HCEC 1CT (cell line): ENCODE results near the gene OPCML.
A peak's percentile ranks its signal among the peaks of the same experiment; 100 is the strongest.

Experiments used
- DNase-seq: peaks from one replicate; pipeline ENCODE4 v3.0.0-alpha.2; 2017

OPCML gene

DNA sequence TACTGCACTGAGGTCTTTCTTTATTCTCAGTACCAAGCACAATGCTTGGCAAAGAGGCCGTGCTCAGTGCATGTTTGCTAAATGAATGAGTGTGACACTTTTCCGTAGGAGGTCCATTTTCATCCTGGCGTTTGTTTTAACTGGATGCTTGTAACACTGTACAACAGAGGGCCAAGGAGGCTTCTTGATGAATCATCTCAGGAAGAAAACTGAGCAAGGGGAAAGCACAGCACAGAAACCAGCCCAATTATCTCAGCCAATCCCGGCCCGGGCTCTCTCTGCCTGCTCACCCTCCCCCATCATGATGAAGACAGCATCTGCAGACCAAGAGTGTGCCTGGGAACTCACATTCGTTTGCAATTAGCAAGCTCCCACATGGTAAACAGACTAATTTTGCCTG, 570.3 kb downstream of the OPCML start:
- DNase-seq, result no peak

- no peak for DNase-seq
These were observed 570.8 kb downstream of the OPCML start for GRCh38 chr11:132961453-132961852.

DNA sequence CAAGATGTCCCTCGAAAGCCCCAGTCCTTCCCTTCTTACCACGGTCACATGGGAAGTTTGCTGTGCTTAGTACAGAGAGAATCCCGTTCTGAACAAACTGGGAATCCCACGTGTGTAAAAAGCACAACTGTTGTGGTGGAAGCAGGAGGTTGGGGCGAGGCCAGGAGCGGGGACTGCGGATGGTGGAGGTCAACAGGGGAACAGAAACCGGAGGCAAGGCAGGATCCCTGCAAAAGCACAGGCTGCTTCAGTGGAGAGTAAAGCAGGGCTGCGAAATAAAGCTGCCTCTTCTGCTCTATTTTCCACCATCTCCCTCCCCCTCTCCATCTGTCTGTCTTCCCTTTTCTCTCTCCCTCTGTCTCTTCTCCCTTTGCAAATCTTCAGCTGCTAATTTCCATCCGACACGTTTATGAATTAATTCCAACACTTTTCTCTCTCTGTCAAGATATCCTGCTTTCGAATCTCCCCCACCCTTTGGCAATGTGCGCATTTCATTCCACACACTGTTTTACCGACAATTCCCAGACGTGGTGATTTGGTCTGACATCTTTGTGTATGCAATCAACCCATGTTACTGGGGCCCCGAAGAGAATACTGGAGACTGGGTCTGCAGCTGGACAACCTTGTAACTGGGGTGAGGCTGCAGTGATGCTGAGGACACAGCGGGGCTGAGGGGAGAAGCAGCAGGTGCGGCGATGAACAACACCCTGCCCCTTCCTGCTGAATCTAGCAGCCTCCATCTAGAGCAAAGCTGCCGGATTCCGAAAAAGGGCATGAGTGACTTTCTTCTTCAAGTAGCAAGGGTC, 571.8 kb downstream of the OPCML start:
- DNase-seq, result no peak

DNA sequence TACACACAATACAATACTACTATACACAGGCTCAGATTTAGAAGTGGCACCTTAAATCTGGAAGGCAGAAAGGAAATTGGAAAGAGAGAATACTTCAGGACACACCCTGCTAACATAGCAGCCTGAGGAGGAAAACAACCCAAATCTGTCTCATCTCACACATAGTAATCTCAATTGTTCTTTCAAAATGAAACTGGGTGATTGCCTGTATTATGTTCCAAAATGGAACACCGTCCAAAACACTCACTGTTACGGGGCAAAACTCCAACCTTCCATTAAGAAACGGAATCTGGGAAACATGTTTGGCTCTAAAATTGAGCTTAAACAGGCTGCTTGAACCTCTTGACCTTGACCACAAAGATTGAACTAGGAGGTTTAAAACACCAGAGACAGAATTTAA, 572.6 kb downstream of the OPCML start:
- DNase-seq, result no peak

DNA sequence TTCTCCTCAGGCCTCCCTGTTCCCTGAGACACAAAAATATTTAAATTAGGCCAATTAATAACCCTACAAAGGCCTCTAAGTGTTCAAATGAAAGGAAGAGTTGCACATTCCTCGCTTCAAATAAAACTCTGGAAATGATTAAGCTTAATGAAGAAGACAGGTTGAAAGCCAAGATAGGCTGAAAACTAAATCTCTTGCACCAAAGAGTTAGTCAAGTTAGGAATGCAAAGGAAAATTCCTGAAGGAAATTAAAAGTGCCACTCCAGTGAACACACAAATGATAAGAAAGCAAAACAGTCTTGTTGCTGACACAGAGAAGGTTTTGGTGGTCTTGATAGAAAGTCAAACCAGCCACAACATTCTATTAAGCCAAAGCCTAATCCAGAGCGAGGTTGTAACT, 574.4 kb downstream of the OPCML start:
- no peak for DNase-seq

- DNase-seq, result no peak
These were observed 584.0 kb downstream of the OPCML start for GRCh38 chr11:132948252-132948651.

- DNase-seq, result no peak
These were observed 587.7 kb downstream of the OPCML start for GRCh38 chr11:132944569-132944944.

GRCh38 chr11:132943706-132944568, 588.4 kb downstream of the OPCML start:
- DNase-seq, result no peak

DNA sequence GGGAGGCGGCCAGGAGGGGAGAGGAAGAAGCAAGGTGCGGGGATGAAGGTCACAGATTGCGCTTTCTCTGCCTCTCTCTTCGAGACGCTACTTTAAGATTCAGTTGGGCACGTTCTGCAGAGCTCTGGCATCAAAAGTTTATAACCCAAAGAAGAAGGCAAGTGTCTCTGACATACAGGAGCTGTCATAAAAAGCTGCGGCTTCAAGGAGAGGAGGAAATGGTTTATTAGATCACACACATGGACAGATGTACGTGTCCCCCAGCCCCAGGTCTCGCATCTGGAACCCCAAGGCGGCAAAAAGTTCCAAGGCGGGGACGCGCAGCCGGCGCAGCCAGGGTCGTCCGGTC, 589.0 kb downstream of the OPCML start:
- no peak for DNase-seq

GRCh38 chr11:132942611-132943356, 589.5 kb downstream of the OPCML start:
- DNase-seq, result no peak

DNA sequence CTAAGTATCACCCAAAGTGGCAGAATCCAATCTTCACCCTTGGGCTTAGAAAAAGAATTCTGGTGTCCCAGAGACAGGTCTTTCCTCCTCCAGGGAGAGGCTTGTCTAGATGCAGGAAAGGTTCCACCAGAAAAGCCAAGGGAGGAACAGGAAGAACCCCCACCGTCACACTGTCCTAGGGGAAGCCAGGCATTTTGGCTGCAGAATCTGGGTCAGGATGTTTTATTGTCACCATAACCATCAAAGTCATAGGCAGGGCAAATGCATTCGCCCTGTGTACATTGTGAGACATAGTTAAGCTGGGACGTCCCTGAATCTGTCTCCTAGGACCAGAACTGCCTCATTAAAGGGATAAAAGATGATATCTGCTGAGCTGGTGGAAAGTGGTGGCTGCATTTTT, 590.5 kb downstream of the OPCML start:
- DNase-seq, result no peak

DNA sequence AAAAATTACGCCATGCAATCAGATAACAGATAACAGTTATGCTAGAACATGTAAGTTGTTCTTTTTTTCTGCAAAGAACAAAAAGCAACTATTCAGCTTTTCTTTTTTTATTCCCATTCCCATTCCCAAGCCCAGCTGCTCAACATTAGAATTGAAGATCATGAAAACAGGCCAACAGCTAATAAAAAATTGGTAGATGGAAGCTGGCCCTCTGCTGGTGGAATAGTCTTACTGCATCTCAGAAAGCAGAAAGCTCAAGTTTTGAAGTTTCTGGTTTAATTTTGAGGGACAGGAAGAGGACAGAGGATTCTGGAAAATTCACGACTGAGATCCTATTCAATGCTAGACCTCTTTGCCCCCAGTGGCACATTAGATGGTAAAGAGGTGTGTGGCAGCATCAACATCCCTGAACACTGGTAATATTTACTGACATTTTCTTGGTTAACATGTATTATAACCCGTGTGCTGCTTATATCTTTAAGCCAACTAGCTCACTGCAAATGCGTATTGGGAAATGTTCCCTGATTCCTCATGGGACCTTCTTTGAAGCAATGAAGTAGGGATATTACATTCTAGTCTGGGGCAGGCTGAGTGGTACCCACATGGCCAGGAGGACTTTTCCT, 591.2 kb downstream of the OPCML start:
- DNase-seq, result peak; percentile 20

DNA sequence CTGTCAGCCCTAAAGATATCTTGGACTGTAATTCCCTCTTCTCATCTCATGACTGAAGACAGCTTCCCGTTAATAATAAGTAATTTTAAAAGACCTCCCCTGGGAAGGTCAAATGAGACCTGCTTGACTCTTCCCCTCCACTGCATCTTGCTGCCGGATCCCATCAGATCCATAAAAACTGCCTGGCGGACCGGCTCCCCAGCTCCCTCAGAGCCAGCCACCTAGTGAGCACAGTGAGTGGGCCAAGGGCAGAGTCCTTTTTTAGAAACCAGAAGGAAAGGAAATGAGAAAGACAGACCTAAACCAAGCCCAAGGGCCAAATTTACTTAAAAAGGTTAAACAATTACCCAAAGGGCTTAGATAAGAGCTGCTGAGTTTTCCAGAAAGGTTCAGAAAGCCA, 595.3 kb downstream of the OPCML start:
- no peak for DNase-seq

DNA sequence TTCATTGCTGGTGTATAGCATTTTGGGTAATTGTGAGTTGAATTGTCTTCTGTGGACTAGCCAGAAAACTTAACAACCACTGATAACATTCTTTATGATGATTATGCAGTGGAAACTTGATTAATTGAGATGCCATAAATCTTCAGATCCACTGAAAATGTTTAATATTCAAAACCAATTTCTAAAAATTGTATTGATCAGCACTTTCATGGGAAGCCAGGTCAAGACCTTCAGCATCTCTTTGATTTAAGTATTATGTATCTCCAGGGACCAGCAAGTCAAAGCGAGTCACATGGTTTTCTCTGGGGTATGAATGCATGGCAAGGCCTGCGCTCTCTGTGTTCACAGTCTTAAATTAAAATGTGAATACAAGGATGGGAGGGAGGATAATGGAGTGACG, 596.9 kb downstream of the OPCML start:
- DNase-seq, result no peak

DNA sequence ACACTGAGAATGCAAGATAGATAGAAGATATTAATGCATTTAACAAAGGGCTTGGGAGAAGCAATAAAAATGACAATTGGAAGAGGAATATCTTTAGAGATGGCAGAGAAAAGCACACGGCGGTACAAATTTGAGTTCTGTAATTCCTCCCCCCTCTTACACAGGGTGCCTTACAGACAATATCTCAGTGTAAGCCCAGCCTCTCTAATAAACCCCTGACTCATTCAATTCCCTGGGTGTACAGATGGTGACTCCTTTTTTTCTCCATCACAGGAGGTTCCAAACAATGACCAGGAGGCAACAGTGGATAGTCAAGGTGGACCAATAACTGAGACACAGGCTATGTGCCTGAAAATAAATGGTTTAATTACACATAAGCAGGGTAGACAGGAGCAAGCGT, 598.6 kb downstream of the OPCML start:
- no peak for DNase-seq

GRCh38 chr11:132925825-132926469, 606.4 kb downstream of the OPCML start:
- DNase-seq, result no peak

- DNase-seq, result no peak
These were observed 610.7 kb downstream of the OPCML start for GRCh38 chr11:132921597-132921996.

DNA sequence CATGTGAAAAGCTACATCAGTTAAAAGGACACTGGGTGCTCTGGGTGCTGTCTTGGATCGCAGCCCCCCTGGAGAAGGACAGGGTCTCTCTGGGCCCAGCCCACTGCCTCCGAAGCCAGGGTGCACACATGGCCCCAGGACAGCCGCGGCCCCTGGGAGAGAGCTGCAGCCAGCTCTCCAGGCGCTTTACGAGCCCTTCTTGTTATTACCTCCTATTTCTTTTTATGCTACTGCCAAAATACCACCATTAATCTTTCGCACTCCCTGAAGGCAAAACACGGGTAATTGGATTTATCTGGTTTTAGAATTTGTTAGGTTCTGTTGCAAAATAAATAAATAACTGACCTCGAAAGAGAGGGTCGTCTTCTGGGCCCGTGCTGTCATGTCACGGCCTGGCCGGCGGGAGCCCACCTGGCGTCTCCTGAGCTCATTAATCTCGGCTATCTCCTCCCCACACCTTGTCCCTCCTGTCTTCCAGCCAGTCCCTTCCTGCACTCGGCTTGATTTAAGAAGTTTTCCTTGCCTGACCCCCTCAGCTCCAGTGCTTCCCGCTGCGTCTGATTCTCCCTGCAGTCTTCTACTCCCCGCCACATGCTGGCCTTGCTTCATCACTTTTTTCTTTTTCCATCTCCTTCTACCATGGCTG, 611.7 kb downstream of the OPCML start:
- no peak for DNase-seq

DNA sequence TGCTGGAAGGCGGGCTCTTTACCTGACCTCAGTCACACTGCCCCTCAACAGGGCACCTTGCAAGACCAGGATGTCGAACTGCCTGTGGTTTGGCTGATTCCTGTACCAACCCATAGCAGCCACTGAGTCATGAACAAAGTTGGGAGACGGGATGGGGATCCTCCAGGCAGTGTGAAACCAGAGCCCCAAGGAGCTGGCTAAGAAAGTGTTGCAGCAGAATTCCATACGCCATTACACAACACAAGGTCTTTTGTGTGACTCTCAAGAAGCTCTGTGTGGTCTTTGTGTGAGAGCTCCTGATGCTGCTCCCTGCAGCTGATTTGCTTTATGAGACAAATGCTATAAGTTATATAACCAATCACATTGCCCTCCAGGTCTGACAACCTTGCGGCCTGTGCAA, 617.7 kb downstream of the OPCML start:
- DNase-seq, result no peak

GRCh38 chr11:132913886-132914285, 618.4 kb downstream of the OPCML start:
- no peak for DNase-seq

DNA sequence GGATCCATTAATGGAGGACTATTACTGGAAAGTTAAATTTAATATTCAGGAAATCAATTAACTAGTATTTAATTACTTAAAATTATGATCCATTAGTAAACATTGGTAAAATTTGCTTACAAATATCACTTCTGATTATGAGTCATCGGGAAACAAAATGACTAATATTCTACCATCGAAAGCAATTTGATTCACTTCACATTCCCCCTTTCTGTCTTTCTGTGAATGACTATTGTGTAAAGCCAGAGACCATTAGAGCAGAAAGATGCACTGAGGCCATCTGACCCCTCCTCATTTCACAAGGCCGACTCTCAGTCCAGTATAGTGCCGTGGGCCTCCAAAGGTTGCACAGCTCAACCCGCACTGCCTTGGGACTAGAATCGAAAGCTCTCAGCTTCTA, 619.0 kb downstream of the OPCML start:
- no peak for DNase-seq

DNA sequence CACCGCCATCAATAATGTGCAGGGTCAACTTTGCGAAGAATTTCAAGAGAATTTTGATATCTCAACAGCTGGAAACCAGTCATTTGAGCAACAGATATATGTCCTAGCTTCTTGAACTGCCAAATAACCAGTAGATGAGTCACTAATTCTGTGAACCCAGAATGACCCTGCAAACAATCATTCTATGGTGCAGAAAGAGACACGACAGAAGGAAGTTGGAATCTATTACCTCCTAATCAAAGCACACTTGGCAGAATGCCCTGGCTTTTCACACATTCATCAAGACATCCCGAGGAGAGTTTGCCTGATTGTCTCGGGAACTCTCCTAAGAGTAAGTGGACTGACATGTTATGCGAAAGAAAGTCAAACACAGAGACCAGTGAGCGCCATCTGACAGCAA, 621.1 kb downstream of the OPCML start:
- no peak for DNase-seq
